ENCODE results near the gene PPIF. TPM values are rescaled to one million over a fixed set of nuclear protein-coding genes. Genes with fewer than 3 reads are reported as not detected.
"Not testable (repeated sequence)": the region's sequence is repeated elsewhere in the genome, so short reads cannot be mapped to it uniquely, and the experiment has no call there.

The PPIF gene
- total and polyA plus RNA-seq, 4 donors, result 21.7 to 96.8 (median 39.9) TPM

DNA sequence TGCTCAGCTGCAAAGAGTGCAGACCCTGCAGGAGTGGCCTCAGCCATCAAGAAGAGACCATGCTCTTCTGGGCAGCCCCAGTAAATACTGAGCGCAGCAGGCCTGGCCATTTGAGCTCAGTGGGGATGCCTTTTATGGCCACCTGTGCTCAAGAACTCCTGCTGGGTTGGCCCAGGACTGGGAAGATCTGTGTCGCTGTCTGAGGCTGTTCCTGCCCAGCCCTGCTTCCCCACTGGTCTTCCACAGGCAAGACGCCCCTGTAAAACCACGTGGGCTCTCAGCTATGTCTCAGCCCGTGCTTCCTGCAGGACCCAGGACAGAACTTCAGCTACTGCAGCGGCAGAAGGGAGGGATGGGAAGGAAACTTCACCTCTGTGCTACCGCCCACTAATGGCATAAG, 10.5 kb upstream of the PPIF start:
- Histone ChIP-seq H3K27ac (ENCODE audit: low read depth in 1 of 2, low read length in 1 of 2) (no peak overlapping the region), H3K36me3 (ENCODE audit: control insufficient read depth in 4 of 4, insufficient read depth in 4 of 4, low read length in 4 of 4) (no peaks in the 10 kb centered on the region), H3K4me3 (no peak overlapping the region), H3K9ac (ENCODE audit: insufficient read depth in 1 of 2, low read length in 2 of 2) (no peak overlapping the region), H3K27me3 (ENCODE audit: control insufficient read depth in 3 of 3, insufficient read depth in 3 of 3, low read length in 2 of 3) (no peaks in the 10 kb centered on the region), H3K9me3 (ENCODE audit: control insufficient read depth in 4 of 4, insufficient read depth in 3 of 4, low read length in 3 of 4) (peaks cover 0 to 5% (median 0%) of the 10 kb centered on the region in 4 donors), H3K4me1 (ENCODE audit: control insufficient read depth in 5 of 5, insufficient read depth in 5 of 5, low read length in 5 of 5) (no peaks in the 10 kb centered on the region)
- ATAC-seq (ENCODE audit: insufficient read depth, low FRiP score) (no peak), DNase-seq (no peak)
- TF ChIP-seq CTCF (IDR thresholded peaks at IDR 0.05; ENCODE audit: control extremely low read depth, extremely low read depth), result no peak
- WGBS, 2 donors, result 69 to 76% methylated on average over 7 of the region's 7 CpGs

GRCh38 chr10:79337783-79338469, 9.3 kb upstream of the PPIF start:
- H3K4me1 ChIP-seq (ENCODE audit: control insufficient read depth in 5 of 5, insufficient read depth in 5 of 5, low read length in 5 of 5); H3K9ac ChIP-seq (ENCODE audit: insufficient read depth in 1 of 2, low read length in 2 of 2); H3K36me3 ChIP-seq (ENCODE audit: control insufficient read depth in 4 of 4, insufficient read depth in 4 of 4, low read length in 4 of 4); H3K27ac ChIP-seq (ENCODE audit: low read depth in 1 of 2, low read length in 1 of 2); H3K9me3 ChIP-seq (ENCODE audit: control insufficient read depth in 4 of 4, insufficient read depth in 3 of 4, low read length in 3 of 4); H3K27me3 ChIP-seq (ENCODE audit: control insufficient read depth in 3 of 3, insufficient read depth in 3 of 3, low read length in 2 of 3); H3K4me3 ChIP-seq; DNase-seq; ATAC-seq (ENCODE audit: insufficient read depth, low FRiP score): not testable (repeated sequence)
- WGBS, 2 donors, result 98% methylated on average over 7 of the region's 11 CpGs

- no peaks in the 10 kb centered on the region for H3K36me3 ChIP-seq (ENCODE audit: control insufficient read depth in 4 of 4, insufficient read depth in 4 of 4, low read length in 4 of 4)
- peaks cover 0 to 5% (median 0%) of the 10 kb centered on the region in 4 donors for H3K9me3 ChIP-seq (ENCODE audit: control insufficient read depth in 4 of 4, insufficient read depth in 3 of 4, low read length in 3 of 4)
- no peaks in the 10 kb centered on the region for H3K27me3 ChIP-seq (ENCODE audit: control insufficient read depth in 3 of 3, insufficient read depth in 3 of 3, low read length in 2 of 3)
- no peak overlapping the region for H3K27ac ChIP-seq (ENCODE audit: low read depth in 1 of 2, low read length in 1 of 2)
- WGBS, 2 donors, result 94 to 95% methylated on average over 3 of the region's 3 CpGs
- no peak overlapping the region for H3K4me3 ChIP-seq
- ATAC-seq (ENCODE audit: insufficient read depth, low FRiP score) (no peak), DNase-seq (no peak)
- no peaks in the 10 kb centered on the region for H3K4me1 ChIP-seq (ENCODE audit: control insufficient read depth in 5 of 5, insufficient read depth in 5 of 5, low read length in 5 of 5)
- no peak overlapping the region for H3K9ac ChIP-seq (ENCODE audit: insufficient read depth in 1 of 2, low read length in 2 of 2)
- no peak for TF ChIP-seq CTCF (IDR thresholded peaks at IDR 0.05; ENCODE audit: control extremely low read depth, extremely low read depth)
Observed at GRCh38 chr10:79339266-79339665, 8.0 kb upstream of the PPIF start.

DNA sequence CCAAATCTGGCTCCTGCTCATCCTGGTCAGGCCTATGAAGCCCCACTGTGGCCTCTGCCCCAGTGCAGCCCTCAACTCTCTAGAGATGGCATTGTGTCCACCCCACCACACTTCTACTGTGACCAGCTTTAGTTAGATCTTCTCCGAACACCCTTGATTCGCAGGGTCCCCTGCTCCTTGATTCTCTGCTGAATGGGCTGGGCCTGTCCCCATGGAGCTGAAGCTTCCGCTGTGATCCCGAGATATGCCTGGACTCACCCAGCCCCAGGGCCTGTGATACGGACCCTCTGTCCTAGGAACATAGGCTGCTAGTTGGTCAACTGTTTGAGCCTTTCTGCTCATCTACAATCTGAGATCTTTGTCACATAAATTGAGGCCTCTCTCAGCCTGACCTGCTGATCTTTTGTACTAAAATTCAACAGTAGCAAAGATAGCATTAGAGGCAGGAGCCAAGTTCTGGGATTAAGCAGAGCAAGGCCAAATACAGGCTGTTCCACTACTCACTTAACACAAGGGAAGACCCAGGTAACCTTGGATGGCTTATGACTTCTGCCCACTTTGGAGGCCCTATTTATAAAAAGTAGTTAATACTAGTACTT, 6.5 kb upstream of the PPIF start:
- Histone ChIP-seq H3K9me3 (ENCODE audit: control insufficient read depth in 4 of 4, insufficient read depth in 3 of 4, low read length in 3 of 4) (peaks cover 0 to 5% (median 0%) of the 10 kb centered on the region in 4 donors), H3K27ac (ENCODE audit: low read depth in 1 of 2, low read length in 1 of 2) (no peak overlapping the region), H3K27me3 (ENCODE audit: control insufficient read depth in 3 of 3, insufficient read depth in 3 of 3, low read length in 2 of 3) (no peaks in the 10 kb centered on the region), H3K9ac (ENCODE audit: insufficient read depth in 1 of 2, low read length in 2 of 2) (no peak overlapping the region), H3K4me1 (ENCODE audit: control insufficient read depth in 5 of 5, insufficient read depth in 5 of 5, low read length in 5 of 5) (no peaks in the 10 kb centered on the region), H3K36me3 (ENCODE audit: control insufficient read depth in 4 of 4, insufficient read depth in 4 of 4, low read length in 4 of 4) (no peaks in the 10 kb centered on the region), H3K4me3 (no peak overlapping the region)
- no peak for TF ChIP-seq CTCF (IDR thresholded peaks at IDR 0.05; ENCODE audit: control extremely low read depth, extremely low read depth)
- DNase-seq (peak in 1 of 3 donors; percentile 2), ATAC-seq (ENCODE audit: insufficient read depth, low FRiP score) (no peak)
- 98 to 99% methylated on average over 5 of the region's 5 CpGs for WGBS, 2 donors

Data from lung (tissue), 12 donors.